Measurements from ENCODE around the gene BACE2.

GRCh38 chr21:41277196-41277595 is 109.2 kb downstream of the BACE2 start:
- TF ChIP-seq CTCF (IDR thresholded peaks at IDR 0.05; ENCODE audit: insufficient read depth, low read depth, low read length) = no peak
- no peak for TF ChIP-seq EZH2 (IDR thresholded peaks at IDR 0.05; ENCODE audit: insufficient read depth, low read length)
